KMS-11 (cell line): ENCODE results near the gene GFPT1.
A peak's percentile ranks its signal among the peaks of the same experiment; 100 is the strongest.

Experiments
- H2AFZ ChIP-seq: fragments of 200-600 bp; sonication (generic); 2 replicates; pipeline ENCODE4 v1.6.1; 2016; ENCODE audit warnings: antibody characterized with exemption, mixed run types, low read depth
- H3K27ac ChIP-seq: fragments of 200-600 bp; sonication (generic); 2 replicates; pipeline ENCODE4 v1.6.1; 2016; ENCODE audit warnings: mild to moderate bottlenecking, mixed run types
- H3K27me3 ChIP-seq: fragments of 200-600 bp; sonication (generic); 2 replicates; pipeline ENCODE4 v1.6.1; 2017; ENCODE audit warnings: mild to moderate bottlenecking, low read depth, mixed run types, moderate library complexity; ENCODE audit not compliant: insufficient read depth
- H3K36me3 ChIP-seq: fragments of 200-600 bp; sonication (generic); 2 replicates; pipeline ENCODE4 v1.6.1; 2017; ENCODE audit warnings: mild to moderate bottlenecking, mixed run types; ENCODE audit not compliant: insufficient read depth
- H3K4me1 ChIP-seq: fragments of 200-600 bp; sonication (generic); 2 replicates; pipeline ENCODE4 v1.6.1; 2016; ENCODE audit warnings: mild to moderate bottlenecking, low read depth, mixed run types; ENCODE audit not compliant: poor library complexity, severe bottlenecking
- H3K4me2 ChIP-seq: fragments of 200-600 bp; sonication (generic); 2 replicates; pipeline ENCODE4 v1.7.0; 2016; ENCODE audit warnings: mild to moderate bottlenecking, mixed run types
- H3K4me3 ChIP-seq: fragments of 200-600 bp; sonication (generic); IDR thresholded peaks from 2 replicates; pipeline ENCODE4 v1.6.1; 2017; ENCODE audit warnings: low read depth, low read length, mixed read lengths; ENCODE audit not compliant: insufficient read depth
- H3K79me2 ChIP-seq: fragments of 200-600 bp; sonication (generic); 2 replicates; pipeline ENCODE4 v1.6.1; 2016; ENCODE audit warnings: low read depth, mixed run types; ENCODE audit not compliant: insufficient read depth
- H3K9ac ChIP-seq: fragments of 200-600 bp; sonication (generic); 2 replicates; pipeline ENCODE4 v1.6.1; 2016; ENCODE audit warnings: mild to moderate bottlenecking, mixed run types
- H4K20me1 ChIP-seq: fragments of 200-600 bp; sonication (generic); 2 replicates; pipeline ENCODE4 v1.6.1; 2016; ENCODE audit warnings: mild to moderate bottlenecking, mixed run types; ENCODE audit not compliant: insufficient read depth
- CTCF ChIP-seq: fragments of 200-600 bp; sonication (generic); conservative IDR thresholded peaks from 2 replicates; pipeline ENCODE4 v1.6.1; 2017; ENCODE audit warnings: low read depth, mild to moderate bottlenecking, antibody characterized with exemption, low read length, moderate library complexity, mixed read lengths

GFPT1 gene

GRCh38 chr2:69307579-69308064 is 79.4 kb downstream of the GFPT1 start:
- Histone ChIP-seq H2AFZ (peak overlapping the region; percentile 95; the same call in 1 of the 2 replicates), H3K36me3 (no peaks in the 10 kb centered on the region), H3K79me2 (no peaks in the 10 kb centered on the region), H4K20me1 (no peaks in the 10 kb centered on the region), H3K4me1 (no peaks in the 10 kb centered on the region), H3K4me3 (peak overlapping the region; percentile 98), H3K27me3 (no peaks in the 10 kb centered on the region), H3K9ac (no peak overlapping the region), H3K27ac (no peak overlapping the region), H3K4me2 (peak overlapping the region; percentile 81)
- TF ChIP-seq CTCF: peak; percentile 56

- no peaks in the 10 kb centered on the region for H3K79me2 ChIP-seq
- H3K36me3 ChIP-seq: no peaks in the 10 kb centered on the region
- H3K27ac ChIP-seq: no peak overlapping the region
- H2AFZ ChIP-seq: peak overlapping the region; percentile 95
- H3K4me2 ChIP-seq: peak overlapping the region; percentile 81
- H3K9ac ChIP-seq: no peak overlapping the region; the same call in 1 of the 2 replicates
- H3K27me3 ChIP-seq: no peaks in the 10 kb centered on the region
- H4K20me1 ChIP-seq: no peaks in the 10 kb centered on the region
- TF ChIP-seq CTCF: peak; percentile 96
- no peaks in the 10 kb centered on the region for H3K4me1 ChIP-seq
- peak overlapping the region; percentile 98 for H3K4me3 ChIP-seq
These were observed 80.0 kb downstream of the GFPT1 start for GRCh38 chr2:69306822-69307578.

- Histone ChIP-seq H3K4me3 (no peak overlapping the region), H3K4me1 (no peaks in the 10 kb centered on the region), H3K27me3 (no peaks in the 10 kb centered on the region), H3K79me2 (no peaks in the 10 kb centered on the region), H3K27ac (no peak overlapping the region), H2AFZ (peak overlapping the region; percentile 95), H4K20me1 (no peaks in the 10 kb centered on the region), H3K9ac (no peak overlapping the region), H3K4me2 (peak overlapping the region; percentile 81), H3K36me3 (no peaks in the 10 kb centered on the region)
- no peak for TF ChIP-seq CTCF
These were observed 80.6 kb downstream of the GFPT1 start for GRCh38 chr2:69306393-69306821.

GRCh38 chr2:69305712-69306392 is 81.2 kb downstream of the GFPT1 start:
- no peaks in the 10 kb centered on the region for H3K27me3 ChIP-seq
- no peaks in the 10 kb centered on the region for H4K20me1 ChIP-seq
- TF ChIP-seq CTCF: no peak
- no peak overlapping the region for H3K4me2 ChIP-seq
- H3K4me1 ChIP-seq: no peaks in the 10 kb centered on the region
- no peaks in the 10 kb centered on the region for H3K79me2 ChIP-seq
- H3K4me3 ChIP-seq: no peak overlapping the region
- no peaks in the 10 kb centered on the region for H3K36me3 ChIP-seq
- no peak overlapping the region for H3K27ac ChIP-seq
- H2AFZ ChIP-seq: peak overlapping the region; percentile 95; the same call in 1 of the 2 replicates
- no peak overlapping the region for H3K9ac ChIP-seq
